Subcutaneous abdominal adipose tissue (tissue), 5 donors: ENCODE data around the gene CXCL13.

Experiments
- H3K27ac ChIP-seq: one replicate; pipeline ENCODE4 v1.7.0; 2013; ENCODE audit warnings: low read depth, mild to moderate bottlenecking, inconsistent platforms, low read length, moderate library complexity
- H3K27me3 ChIP-seq, 5 donors: one replicate each; pipeline ENCODE4 v1.7.0; 2013; ENCODE audit warnings: low read length in 5 of 5, inconsistent platforms in 1 of 5; ENCODE audit not compliant: control insufficient read depth in 5 of 5, insufficient read depth in 4 of 5
- H3K36me3 ChIP-seq, 5 donors: one replicate each; pipeline ENCODE4 v1.7.0; 2013; ENCODE audit warnings: low read length in 5 of 5; ENCODE audit not compliant: control insufficient read depth in 5 of 5, insufficient read depth in 5 of 5
- H3K4me1 ChIP-seq, 5 donors: one replicate each; pipeline ENCODE4 v1.7.0; 2013; ENCODE audit warnings: low read length in 5 of 5, mild to moderate bottlenecking in 3 of 5, moderate library complexity in 1 of 5; ENCODE audit not compliant: control insufficient read depth in 5 of 5, insufficient read depth in 5 of 5
- H3K4me3 ChIP-seq, 5 donors: one replicate each; pipeline ENCODE4 v1.7.0; 2013; ENCODE audit warnings: low read length in 5 of 5, low read depth in 1 of 5
- H3K9ac ChIP-seq, 5 donors: one replicate each; pipeline ENCODE4 v1.7.0; 2013; ENCODE audit warnings: low read length in 5 of 5, mild to moderate bottlenecking in 4 of 5, moderate library complexity in 3 of 5
- H3K9me3 ChIP-seq, 5 donors: one replicate each; pipeline ENCODE4 v1.7.0; 2013; ENCODE audit warnings: low read length in 5 of 5; ENCODE audit not compliant: control insufficient read depth in 5 of 5
- donor health status: healthy.
- donor health status: healthy.
- donor health status: healthy.
- donor health status: healthy.
- donor health status: healthy.

The CXCL13 gene

GRCh38 chr4:77581724-77582123 lies 23.9 kb upstream of the CXCL13 start:
- H3K36me3 ChIP-seq = no peaks in the 10 kb centered on the region
- no peak overlapping the region for H3K4me3 ChIP-seq
- H3K9ac ChIP-seq = no peak overlapping the region
- H3K27me3 ChIP-seq = no peaks in the 10 kb centered on the region
- H3K9me3 ChIP-seq = peaks cover 0 to 7% (median 0%) of the 10 kb centered on the region in 5 donors
- no peaks in the 10 kb centered on the region for H3K4me1 ChIP-seq
- H3K27ac ChIP-seq = no peak overlapping the region

DNA sequence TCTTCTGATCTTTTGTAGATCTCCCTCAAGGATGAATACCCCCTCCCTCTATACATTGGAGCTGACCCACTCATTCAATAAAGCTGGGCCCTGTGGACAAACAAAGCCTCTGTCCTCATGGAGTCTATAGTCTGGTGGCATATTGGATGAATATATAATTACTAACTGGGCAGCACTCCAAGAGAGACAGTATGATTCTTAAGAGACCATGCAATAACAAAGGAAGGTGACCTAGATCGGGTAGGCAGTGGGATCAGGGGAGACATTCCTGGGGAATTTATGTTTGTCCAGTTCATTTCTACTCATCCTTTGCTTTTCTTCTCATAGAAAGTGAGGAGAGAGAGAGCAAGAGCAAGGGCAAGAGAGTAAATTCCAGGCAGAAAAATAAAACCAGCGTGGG lies 23.5 kb upstream of the CXCL13 start:
- Histone ChIP-seq H3K36me3 (no peaks in the 10 kb centered on the region), H3K4me3 (no peak overlapping the region), H3K4me1 (no peaks in the 10 kb centered on the region), H3K27ac (no peak overlapping the region), H3K9me3 (peaks cover 0 to 6% (median 0%) of the 10 kb centered on the region in 5 donors), H3K9ac (no peak overlapping the region), H3K27me3 (no peaks in the 10 kb centered on the region)

- Histone ChIP-seq H3K4me1 (no peaks in the 10 kb centered on the region), H3K9ac (no peak overlapping the region), H3K4me3 (no peak overlapping the region)
Measured at GRCh38 chr4:77582711-77583110, 22.9 kb upstream of the CXCL13 start.

DNA sequence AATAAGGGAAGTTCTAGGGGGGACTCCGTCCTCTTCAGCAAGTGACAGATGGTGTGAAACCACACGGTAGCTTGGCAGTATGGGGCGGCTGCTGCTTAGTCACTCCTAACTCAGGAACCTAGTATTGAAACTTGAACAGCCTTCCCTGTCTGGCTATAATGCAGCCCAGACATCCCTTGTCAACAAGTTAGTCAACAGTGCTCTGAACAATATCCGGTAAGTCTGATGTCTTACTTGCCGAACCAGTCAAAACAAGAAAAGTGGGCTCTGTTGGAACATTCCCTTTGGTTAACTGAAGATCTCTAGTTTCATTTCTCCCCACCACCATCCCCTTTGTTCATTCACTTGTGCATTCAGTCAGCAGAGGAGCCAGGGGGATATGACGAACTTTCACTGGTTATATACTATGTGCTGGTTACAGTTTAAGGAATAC lies 18.7 kb upstream of the CXCL13 start:
- Histone ChIP-seq H3K27me3 (no peaks in the 10 kb centered on the region), H3K4me3 (no peak overlapping the region), H3K9ac (no peak overlapping the region), H3K4me1 (no peaks in the 10 kb centered on the region), H3K36me3 (no peaks in the 10 kb centered on the region), H3K27ac (no peak overlapping the region), H3K9me3 (no peaks in the 10 kb centered on the region)

More at GRCh38 chr4:77582711-77583110, 22.9 kb upstream of the CXCL13 start:
- Histone ChIP-seq H3K36me3 (no peaks in the 10 kb centered on the region), H3K27ac (no peak overlapping the region), H3K27me3 (no peaks in the 10 kb centered on the region), H3K9me3 (peaks cover 0 to under 1% (median 0%) of the 10 kb centered on the region in 5 donors)

- Histone ChIP-seq H3K27me3 (no peaks in the 10 kb centered on the region), H3K9ac (no peak overlapping the region), H3K36me3 (no peaks in the 10 kb centered on the region), H3K4me3 (no peak overlapping the region), H3K4me1 (peaks cover 0 to 16% (median 0%) of the 10 kb centered on the region in 5 donors), H3K9me3 (no peaks in the 10 kb centered on the region), H3K27ac (no peak overlapping the region)
Measured at GRCh38 chr4:77590482-77590881, 15.1 kb upstream of the CXCL13 start.

- Histone ChIP-seq H3K36me3 (no peaks in the 10 kb centered on the region), H3K9me3 (no peaks in the 10 kb centered on the region), H3K27me3 (peaks cover 0 to 3% (median 0%) of the 10 kb centered on the region in 5 donors), H3K4me1 (peaks cover 0 to 16% (median 0%) of the 10 kb centered on the region in 5 donors), H3K9ac (no peak overlapping the region), H3K4me3 (no peak overlapping the region), H3K27ac (no peak overlapping the region)
Measured at GRCh38 chr4:77591532-77591931, 14.1 kb upstream of the CXCL13 start.

- Histone ChIP-seq H3K9me3 (no peaks in the 10 kb centered on the region), H3K36me3 (no peaks in the 10 kb centered on the region), H3K9ac (no peak overlapping the region), H3K4me3 (no peak overlapping the region), H3K4me1 (peaks cover 0 to 16% (median 0%) of the 10 kb centered on the region in 5 donors), H3K27ac (no peak overlapping the region), H3K27me3 (peaks cover 0 to 8% (median 0%) of the 10 kb centered on the region in 5 donors)
Measured at GRCh38 chr4:77593101-77593500, 12.5 kb upstream of the CXCL13 start.

DNA sequence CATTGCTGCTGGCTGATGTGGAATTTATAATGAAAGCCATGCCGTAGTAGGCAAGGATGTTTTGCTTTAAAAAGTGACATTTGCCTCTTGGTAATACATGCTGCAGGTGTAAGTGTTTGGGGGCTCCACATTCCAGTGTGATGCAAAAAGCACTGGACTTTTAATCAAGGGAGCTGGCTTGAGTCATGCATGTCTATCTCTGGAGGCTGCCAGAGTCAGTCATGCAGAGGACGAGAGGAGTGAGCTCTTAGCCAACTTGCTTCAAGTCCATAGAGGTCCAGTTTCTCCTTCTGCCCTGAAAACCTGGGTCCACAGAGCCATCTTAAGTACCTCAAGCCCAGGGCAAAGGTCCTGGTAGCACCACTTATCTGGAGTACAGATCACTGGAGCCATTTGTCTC lies 11.6 kb upstream of the CXCL13 start:
- no peaks in the 10 kb centered on the region for H3K36me3 ChIP-seq
- peaks cover 0 to 16% (median 0%) of the 10 kb centered on the region in 5 donors for H3K4me1 ChIP-seq
- no peak overlapping the region for H3K4me3 ChIP-seq
- no peak overlapping the region for H3K9ac ChIP-seq
- H3K9me3 ChIP-seq = no peaks in the 10 kb centered on the region
- H3K27me3 ChIP-seq = peaks cover 0 to 8% (median 0%) of the 10 kb centered on the region in 5 donors
- no peak overlapping the region for H3K27ac ChIP-seq

DNA sequence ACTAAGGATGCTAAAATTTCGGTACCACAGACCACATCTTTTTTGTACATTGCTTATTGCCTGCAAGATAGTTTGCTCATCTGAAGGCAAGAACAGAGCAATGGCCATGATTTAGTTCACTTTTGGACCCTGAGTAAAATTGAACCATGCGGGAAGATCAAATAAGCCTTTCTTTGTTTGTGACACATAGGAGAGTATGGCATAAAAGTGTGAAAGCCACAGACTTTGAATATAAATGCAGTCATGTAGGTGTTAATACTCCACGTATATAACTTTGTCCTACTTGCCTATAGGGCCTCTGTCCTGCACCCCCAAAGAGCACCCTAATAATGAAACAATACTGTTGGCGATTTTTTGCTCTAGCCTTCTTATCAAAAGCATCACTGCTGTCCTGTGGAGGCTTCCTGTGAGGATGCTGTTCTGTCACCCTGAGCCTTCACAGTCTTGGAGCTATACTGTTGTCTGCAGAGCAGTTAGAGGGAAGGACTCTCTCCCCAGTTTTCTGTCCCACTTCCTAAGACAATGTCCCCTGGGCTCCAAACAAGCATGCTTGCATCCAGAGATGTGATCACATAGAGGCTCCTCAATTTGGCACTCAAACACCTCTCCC lies 10.2 kb upstream of the CXCL13 start:
- Histone ChIP-seq H3K9me3 (no peaks in the 10 kb centered on the region), H3K4me1 (peaks cover 0 to 16% (median 0%) of the 10 kb centered on the region in 5 donors), H3K27ac (no peak overlapping the region), H3K9ac (no peak overlapping the region), H3K4me3 (no peak overlapping the region), H3K27me3 (peaks cover 0 to 8% (median 0%) of the 10 kb centered on the region in 5 donors), H3K36me3 (no peaks in the 10 kb centered on the region)

- Histone ChIP-seq H3K36me3 (no peaks in the 10 kb centered on the region), H3K9me3 (no peaks in the 10 kb centered on the region), H3K27ac (no peak overlapping the region), H3K9ac (no peak overlapping the region), H3K4me3 (no peak overlapping the region), H3K4me1 (peaks cover 0 to 2% (median 0%) of the 10 kb centered on the region in 5 donors), H3K27me3 (peaks cover 0 to 8% (median 0%) of the 10 kb centered on the region in 5 donors)
Measured at GRCh38 chr4:77599378-77599777, 6.2 kb upstream of the CXCL13 start.
